Measurements from ENCODE around the gene NUDT14.

Gene NUDT14

DNA sequence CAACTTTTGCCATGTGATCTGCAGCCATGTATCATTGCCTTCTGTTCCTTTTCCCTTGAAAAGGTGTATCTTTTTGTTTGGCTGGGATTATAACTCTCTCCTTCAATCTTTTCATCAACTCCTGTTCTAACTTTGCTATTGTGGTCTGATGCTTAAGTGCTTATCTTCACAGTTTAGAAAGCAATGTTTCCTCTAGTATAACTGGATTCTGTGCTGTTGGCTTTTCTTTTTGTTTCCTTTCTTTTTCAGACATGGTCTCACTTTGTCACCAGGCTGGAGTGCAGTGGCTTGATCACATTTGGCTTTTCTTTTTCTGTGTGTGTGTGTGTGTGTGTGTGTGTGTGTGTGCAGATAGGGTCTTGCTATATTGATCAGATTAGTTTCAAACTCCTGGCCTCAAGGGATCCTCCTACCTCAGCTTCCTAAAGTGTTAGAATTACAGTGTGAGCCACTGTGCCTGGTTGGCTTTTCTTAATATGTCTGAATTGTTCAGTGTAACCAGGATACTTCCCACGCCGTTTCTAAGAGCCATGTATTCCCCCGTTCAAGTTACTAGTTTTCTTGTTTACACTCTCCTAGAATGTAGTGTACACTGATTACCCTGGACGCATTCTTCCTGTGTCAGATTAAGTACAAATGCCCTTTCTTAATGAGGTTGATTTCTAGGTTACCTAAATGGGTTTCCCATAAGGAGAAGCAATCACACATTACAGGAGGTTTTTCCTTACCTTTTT, 48.0 kb downstream of the NUDT14 start:
- H3K4ac ChIP-seq (ENCODE audit: low read depth, low read length), result no peak overlapping the region
- H3K79me2 ChIP-seq (ENCODE audit: control insufficient read depth, insufficient read depth, low read length, poor library complexity), result no peaks in the 10 kb centered on the region
- no peak overlapping the region for H3K23ac ChIP-seq (ENCODE audit: low read length)
- H3K9me3 ChIP-seq (ENCODE audit: insufficient read depth, low read depth, low read length), result peaks cover 4% of the 10 kb centered on the region
- no peak overlapping the region for H2AK5ac ChIP-seq (ENCODE audit: low read length)
- no peak overlapping the region for H4K12ac ChIP-seq (ENCODE audit: low read depth, low read length)
- H3K36me3 ChIP-seq (ENCODE audit: control insufficient read depth in 1 of 2, insufficient read depth in 2 of 2, low read length in 2 of 2), result no peaks in the 10 kb centered on the region
- DNase-seq, result no peak
- no peak overlapping the region for H2BK120ac ChIP-seq (ENCODE audit: insufficient read depth, low read length, poor library complexity)
- no peak overlapping the region for H3K9ac ChIP-seq (ENCODE audit: low read length)
- no peak overlapping the region for H2BK12ac ChIP-seq (ENCODE audit: low read length)
- H4K91ac ChIP-seq (ENCODE audit: low read depth, low read length), result no peak overlapping the region
- H3K27ac ChIP-seq (ENCODE audit: low read depth, low read length), result no peak overlapping the region
- no peak overlapping the region for H3K18ac ChIP-seq (ENCODE audit: low read length)
- H3K14ac ChIP-seq (ENCODE audit: low read length), result no peak overlapping the region
- H3K4me2 ChIP-seq (ENCODE audit: low read length), result no peak overlapping the region
- WGBS (ENCODE audit: extremely low coverage, insufficient coverage, insufficient read length), result no CpG with 5 or more reads among the region's 4 CpGs
- no peak overlapping the region for H2AFZ ChIP-seq (ENCODE audit: insufficient read depth, low read length, poor library complexity)
- no peak overlapping the region for H4K8ac ChIP-seq (ENCODE audit: low read depth, low read length)
- no peak overlapping the region for H3K4me3 ChIP-seq (ENCODE audit: low read depth, low read length)
- H2BK5ac ChIP-seq (ENCODE audit: low read depth, low read length, poor library complexity), result no peak overlapping the region
- no peaks in the 10 kb centered on the region for H3K27me3 ChIP-seq (ENCODE audit: insufficient read depth, low read length)
- no peaks in the 10 kb centered on the region for H3K4me1 ChIP-seq (ENCODE audit: control insufficient read depth in 1 of 2, insufficient read depth in 2 of 2, low read length in 2 of 2)
- H3K79me1 ChIP-seq (ENCODE audit: low read length), result no peaks in the 10 kb centered on the region

GRCh38 chr14:105131241-105131640, 49.9 kb downstream of the NUDT14 start:
- no peak overlapping the region for H4K12ac ChIP-seq (ENCODE audit: low read depth, low read length)
- H3K4me2 ChIP-seq (ENCODE audit: low read length), result no peak overlapping the region
- H3K27ac ChIP-seq (ENCODE audit: low read depth, low read length), result no peak overlapping the region
- no peak overlapping the region for H2BK120ac ChIP-seq (ENCODE audit: insufficient read depth, low read length, poor library complexity)
- no peaks in the 10 kb centered on the region for H3K36me3 ChIP-seq (ENCODE audit: control insufficient read depth in 1 of 2, insufficient read depth in 2 of 2, low read length in 2 of 2)
- H3K4me1 ChIP-seq (ENCODE audit: control insufficient read depth in 1 of 2, insufficient read depth in 2 of 2, low read length in 2 of 2), result no peaks in the 10 kb centered on the region
- H3K27me3 ChIP-seq (ENCODE audit: insufficient read depth, low read length), result no peaks in the 10 kb centered on the region
- H3K4me3 ChIP-seq (ENCODE audit: low read depth, low read length), result no peak overlapping the region
- H3K4ac ChIP-seq (ENCODE audit: low read depth, low read length), result no peak overlapping the region
- H3K9me3 ChIP-seq (ENCODE audit: insufficient read depth, low read depth, low read length), result peaks cover 4% of the 10 kb centered on the region
- H2AFZ ChIP-seq (ENCODE audit: insufficient read depth, low read length, poor library complexity), result no peak overlapping the region
- H4K8ac ChIP-seq (ENCODE audit: low read depth, low read length), result no peak overlapping the region
- no peak overlapping the region for H3K9ac ChIP-seq (ENCODE audit: low read length)
- 100% methylated on average over 1 of the region's 2 CpGs for WGBS (ENCODE audit: extremely low coverage, insufficient coverage, insufficient read length)
- no peaks in the 10 kb centered on the region for H3K79me1 ChIP-seq (ENCODE audit: low read length)
- no peak for DNase-seq
- H3K18ac ChIP-seq (ENCODE audit: low read length), result no peak overlapping the region
- H2BK12ac ChIP-seq (ENCODE audit: low read length), result no peak overlapping the region
- no peaks in the 10 kb centered on the region for H3K79me2 ChIP-seq (ENCODE audit: control insufficient read depth, insufficient read depth, low read length, poor library complexity)
- H2AK5ac ChIP-seq (ENCODE audit: low read length), result no peak overlapping the region
- H2BK5ac ChIP-seq (ENCODE audit: low read depth, low read length, poor library complexity), result no peak overlapping the region
- H3K23ac ChIP-seq (ENCODE audit: low read length), result no peak overlapping the region
- H4K91ac ChIP-seq (ENCODE audit: low read depth, low read length), result no peak overlapping the region
- H3K14ac ChIP-seq (ENCODE audit: low read length), result no peak overlapping the region

- H3K9me3 ChIP-seq (ENCODE audit: insufficient read depth, low read depth, low read length), result peaks cover 9% of the 10 kb centered on the region
- no peak overlapping the region for H3K18ac ChIP-seq (ENCODE audit: low read length)
- H3K14ac ChIP-seq (ENCODE audit: low read length), result no peak overlapping the region
- H2AFZ ChIP-seq (ENCODE audit: insufficient read depth, low read length, poor library complexity), result no peak overlapping the region
- H3K4me2 ChIP-seq (ENCODE audit: low read length), result no peak overlapping the region
- no peak overlapping the region for H2BK12ac ChIP-seq (ENCODE audit: low read length)
- no peak overlapping the region for H3K4ac ChIP-seq (ENCODE audit: low read depth, low read length)
- H4K91ac ChIP-seq (ENCODE audit: low read depth, low read length), result no peak overlapping the region
- no peaks in the 10 kb centered on the region for H3K79me2 ChIP-seq (ENCODE audit: control insufficient read depth, insufficient read depth, low read length, poor library complexity)
- no peak overlapping the region for H2BK120ac ChIP-seq (ENCODE audit: insufficient read depth, low read length, poor library complexity)
- no CpG with 5 or more reads among the region's 5 CpGs for WGBS (ENCODE audit: extremely low coverage, insufficient coverage, insufficient read length)
- H3K4me1 ChIP-seq (ENCODE audit: control insufficient read depth in 1 of 2, insufficient read depth in 2 of 2, low read length in 2 of 2), result no peaks in the 10 kb centered on the region
- H4K8ac ChIP-seq (ENCODE audit: low read depth, low read length), result no peak overlapping the region
- no peak overlapping the region for H3K23ac ChIP-seq (ENCODE audit: low read length)
- H3K79me1 ChIP-seq (ENCODE audit: low read length), result no peaks in the 10 kb centered on the region
- H3K27ac ChIP-seq (ENCODE audit: low read depth, low read length), result no peak overlapping the region
- H3K36me3 ChIP-seq (ENCODE audit: control insufficient read depth in 1 of 2, insufficient read depth in 2 of 2, low read length in 2 of 2), result no peaks in the 10 kb centered on the region
- no peaks in the 10 kb centered on the region for H3K27me3 ChIP-seq (ENCODE audit: insufficient read depth, low read length)
- no peak overlapping the region for H4K12ac ChIP-seq (ENCODE audit: low read depth, low read length)
- H2AK5ac ChIP-seq (ENCODE audit: low read length), result no peak overlapping the region
- H2BK5ac ChIP-seq (ENCODE audit: low read depth, low read length, poor library complexity), result no peak overlapping the region
- no peak overlapping the region for H3K4me3 ChIP-seq (ENCODE audit: low read depth, low read length)
- H3K9ac ChIP-seq (ENCODE audit: low read length), result no peak overlapping the region
- peak; percentile 11 to 43 for DNase-seq
Observed at GRCh38 chr14:105128059-105128458, 53.1 kb downstream of the NUDT14 start.

GRCh38 chr14:105126981-105127329, 54.2 kb downstream of the NUDT14 start:
- Histone ChIP-seq H2BK120ac (ENCODE audit: insufficient read depth, low read length, poor library complexity) (no peak overlapping the region), H3K9ac (ENCODE audit: low read length) (no peak overlapping the region), H2BK12ac (ENCODE audit: low read length) (no peak overlapping the region), H3K79me2 (ENCODE audit: control insufficient read depth, insufficient read depth, low read length, poor library complexity) (no peaks in the 10 kb centered on the region), H3K27ac (ENCODE audit: low read depth, low read length) (no peak overlapping the region), H2BK5ac (ENCODE audit: low read depth, low read length, poor library complexity) (no peak overlapping the region), H3K4me3 (ENCODE audit: low read depth, low read length) (no peak overlapping the region), H3K9me3 (ENCODE audit: insufficient read depth, low read depth, low read length) (peaks cover 14% of the 10 kb centered on the region), H4K91ac (ENCODE audit: low read depth, low read length) (no peak overlapping the region), H4K8ac (ENCODE audit: low read depth, low read length) (no peak overlapping the region), H3K79me1 (ENCODE audit: low read length) (no peaks in the 10 kb centered on the region), H3K14ac (ENCODE audit: low read length) (no peak overlapping the region), H3K23ac (ENCODE audit: low read length) (no peak overlapping the region), H3K4ac (ENCODE audit: low read depth, low read length) (no peak overlapping the region), H3K4me2 (ENCODE audit: low read length) (no peak overlapping the region), H3K18ac (ENCODE audit: low read length) (no peak overlapping the region), H2AFZ (ENCODE audit: insufficient read depth, low read length, poor library complexity) (no peak overlapping the region), H2AK5ac (ENCODE audit: low read length) (no peak overlapping the region), H4K12ac (ENCODE audit: low read depth, low read length) (no peak overlapping the region), H3K4me1 (ENCODE audit: control insufficient read depth in 1 of 2, insufficient read depth in 2 of 2, low read length in 2 of 2) (no peaks in the 10 kb centered on the region), H3K27me3 (ENCODE audit: insufficient read depth, low read length) (no peaks in the 10 kb centered on the region), H3K36me3 (ENCODE audit: control insufficient read depth in 1 of 2, insufficient read depth in 2 of 2, low read length in 2 of 2) (no peaks in the 10 kb centered on the region)
- no CpG with 5 or more reads among the region's 9 CpGs for WGBS (ENCODE audit: extremely low coverage, insufficient coverage, insufficient read length)
- no peak for DNase-seq
